ENCODE measurements around the gene RANBP9.

RANBP9 gene

GRCh38 chr6:13742961-13743735, 31.5 kb upstream of the RANBP9 start:
- peaks cover 6% of the 10 kb centered on the region for H3K9me3 ChIP-seq (ENCODE audit: severe bottlenecking)
- DNase-seq, result no peak
- H3K36me3 ChIP-seq, result no peaks in the 10 kb centered on the region
- TF ChIP-seq CTCF (IDR thresholded peaks at IDR 0.05; ENCODE audit: low read depth, low read length), result no peak
- H3K27ac ChIP-seq, result no peak overlapping the region
- no peak overlapping the region for H3K4me3 ChIP-seq (ENCODE audit: low read depth, low read length)
- no peaks in the 10 kb centered on the region for H3K27me3 ChIP-seq (ENCODE audit: insufficient read depth, low read depth, severe bottlenecking)

GRCh38 chr6:13741365-13741764, 29.7 kb upstream of the RANBP9 start:
- DNase-seq, result no peak
- H3K9me3 ChIP-seq (ENCODE audit: severe bottlenecking), result peaks cover 6% of the 10 kb centered on the region

GRCh38 chr6:13735031-13735430, 23.4 kb upstream of the RANBP9 start:
- H3K27me3 ChIP-seq (ENCODE audit: insufficient read depth, low read depth, severe bottlenecking), result no peaks in the 10 kb centered on the region
- no peak overlapping the region for H3K4me3 ChIP-seq (ENCODE audit: low read depth, low read length)
- no peak for DNase-seq
- H3K27ac ChIP-seq, result no peak overlapping the region
- no peaks in the 10 kb centered on the region for H3K9me3 ChIP-seq (ENCODE audit: severe bottlenecking)
- no peak for TF ChIP-seq CTCF (IDR thresholded peaks at IDR 0.05; ENCODE audit: low read depth, low read length)
- no peaks in the 10 kb centered on the region for H3K36me3 ChIP-seq

More at GRCh38 chr6:13741365-13741764, 29.7 kb upstream of the RANBP9 start:
- H3K36me3 ChIP-seq, result no peaks in the 10 kb centered on the region
- H3K4me3 ChIP-seq (ENCODE audit: low read depth, low read length), result no peak overlapping the region
- no peaks in the 10 kb centered on the region for H3K27me3 ChIP-seq (ENCODE audit: insufficient read depth, low read depth, severe bottlenecking)
- no peak for TF ChIP-seq CTCF (IDR thresholded peaks at IDR 0.05; ENCODE audit: low read depth, low read length)
- no peak overlapping the region for H3K27ac ChIP-seq

GRCh38 chr6:13733178-13733887, 21.7 kb upstream of the RANBP9 start:
- no peaks in the 10 kb centered on the region for H3K27me3 ChIP-seq (ENCODE audit: insufficient read depth, low read depth, severe bottlenecking)
- no peak for DNase-seq
- H3K36me3 ChIP-seq, result no peaks in the 10 kb centered on the region
- no peak overlapping the region for H3K4me3 ChIP-seq (ENCODE audit: low read depth, low read length)
- H3K9me3 ChIP-seq (ENCODE audit: severe bottlenecking), result no peaks in the 10 kb centered on the region
- H3K27ac ChIP-seq, result no peak overlapping the region
- no peak for TF ChIP-seq CTCF (IDR thresholded peaks at IDR 0.05; ENCODE audit: low read depth, low read length)

GRCh38 chr6:13730704-13731103, 19.1 kb upstream of the RANBP9 start:
- TF ChIP-seq CTCF (IDR thresholded peaks at IDR 0.05; ENCODE audit: low read depth, low read length), result no peak
- Histone ChIP-seq H3K27me3 (ENCODE audit: insufficient read depth, low read depth, severe bottlenecking) (no peaks in the 10 kb centered on the region), H3K4me3 (ENCODE audit: low read depth, low read length) (no peak overlapping the region), H3K27ac (no peak overlapping the region), H3K9me3 (ENCODE audit: severe bottlenecking) (no peaks in the 10 kb centered on the region), H3K36me3 (no peaks in the 10 kb centered on the region)
- DNase-seq, result no peak

All from WERI-Rb-1 (cell line).